Activated CD8-positive, alpha-beta T cell treated with anti-CD3 and anti-CD28 coated beads, Interleukin-2, amount 10 ng/mL, durations not matched to agents 7 days and 5 days (primary cell): ENCODE data around the gene HNRNPLL. TPM values are rescaled to one million over a fixed set of nuclear protein-coding genes. Genes with fewer than 3 reads are reported as not detected.

ENCODE experiments used
- ATAC-seq: fragments of 150-1000 bp; cut with Tn5 transposase; one replicate; pipeline ENCODE4 v1.10.0; 2021; ENCODE audit warnings: moderate library complexity
- CTCF ChIA-PET: fragments of 350-600 bp; sonication (Branson Sonifier 250); formaldehyde crosslinking; loops from one replicate; lab custom pipeline; 2021; ENCODE audit warnings: antibody characterized with exemption; lab: Charles Lee
- POLR2A ChIA-PET: fragments of 350-600 bp; sonication (Branson Sonifier 250); formaldehyde crosslinking; loops from one replicate; lab custom pipeline; 2021; ENCODE audit warnings: antibody characterized with exemption; lab: Charles Lee
- DNase-seq: peaks from one replicate; pipeline ENCODE4 v3.0.0-alpha.2; 2020
- H3K27ac Mint-ChIP-seq: one replicate; pipeline ENCODE4 v1.8.0; 2021; ENCODE audit warnings: mild to moderate bottlenecking, mixed read lengths
- H3K27me3 Mint-ChIP-seq: one replicate; pipeline ENCODE4 v1.8.0; 2021; ENCODE audit warnings: low read depth, mixed read lengths
- H3K36me3 Mint-ChIP-seq: one replicate; pipeline ENCODE4 v1.8.0; 2021; ENCODE audit warnings: low read depth, mixed read lengths
- H3K4me1 Mint-ChIP-seq: one replicate; pipeline ENCODE4 v1.8.0; 2021; ENCODE audit warnings: low read depth, mixed read lengths
- H3K4me3 Mint-ChIP-seq: one replicate; pipeline ENCODE4 v1.8.0; 2021; ENCODE audit warnings: mild to moderate bottlenecking, mixed read lengths
- H3K9me3 Mint-ChIP-seq: one replicate; pipeline ENCODE4 v1.8.0; 2022; ENCODE audit warnings: mixed read lengths; ENCODE audit not compliant: insufficient read depth
- total RNA-seq, 2 experiments: library from RNA; stranded (reverse); gene quantifications; one replicate each; pipeline ENCODE4 v1.2.3, GENCODE V29; 2021

HNRNPLL gene
- total RNA-seq, 2 experiments from 2014 or later = 46.5 to 46.6 TPM

DNA sequence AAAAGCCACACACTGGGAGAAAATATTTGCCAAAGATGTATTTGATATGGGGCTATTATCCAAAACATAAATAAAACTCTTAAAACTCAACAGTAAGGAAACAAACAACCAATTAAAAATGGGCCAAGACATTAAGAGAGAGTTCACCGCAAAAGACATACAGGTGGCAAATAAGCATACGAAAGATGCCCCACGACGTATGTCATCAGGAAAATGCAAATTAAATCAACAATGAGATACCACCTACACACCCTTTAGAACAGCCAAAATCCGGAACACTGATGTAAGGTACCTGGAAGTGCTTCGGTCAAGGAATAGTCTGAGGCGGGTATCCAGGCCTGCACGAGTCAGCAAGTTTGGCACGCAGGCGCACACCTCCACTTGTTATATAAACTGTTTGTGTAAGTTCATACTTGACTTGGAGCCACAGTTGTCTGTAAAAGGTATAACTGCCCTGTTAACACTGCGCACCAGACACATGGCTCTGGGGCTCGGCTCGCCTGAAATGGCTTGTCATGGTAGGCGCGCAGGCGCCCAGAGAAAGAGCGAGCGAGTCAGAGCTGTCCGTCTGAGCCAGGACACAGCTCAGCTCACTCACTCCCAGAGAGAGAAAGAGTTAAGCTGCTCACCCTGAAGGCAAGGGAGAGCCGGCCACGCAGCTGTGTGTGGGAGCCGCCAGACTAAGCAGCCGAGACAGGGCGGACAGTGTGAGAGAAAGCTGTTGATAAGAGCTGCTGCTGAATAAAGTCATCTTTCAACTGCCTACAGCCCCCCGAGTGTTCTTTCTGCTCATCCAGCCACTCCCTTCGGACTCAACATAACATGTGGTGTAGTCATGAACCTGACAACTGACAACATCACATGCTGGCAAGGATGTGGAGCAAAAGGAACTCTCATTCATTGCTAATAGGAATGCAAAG lies 87.3 kb downstream of the HNRNPLL start:
- H3K4me3 Mint-ChIP-seq = no peak overlapping the region
- no peak overlapping the region for H3K27ac Mint-ChIP-seq
- POLR2A ChIA-PET = interaction anchor here (0.6 kb wide), 1 partner anchor 229 kb away, joined by 3 read pairs; no protein-coding TSS in a partner anchor

DNA sequence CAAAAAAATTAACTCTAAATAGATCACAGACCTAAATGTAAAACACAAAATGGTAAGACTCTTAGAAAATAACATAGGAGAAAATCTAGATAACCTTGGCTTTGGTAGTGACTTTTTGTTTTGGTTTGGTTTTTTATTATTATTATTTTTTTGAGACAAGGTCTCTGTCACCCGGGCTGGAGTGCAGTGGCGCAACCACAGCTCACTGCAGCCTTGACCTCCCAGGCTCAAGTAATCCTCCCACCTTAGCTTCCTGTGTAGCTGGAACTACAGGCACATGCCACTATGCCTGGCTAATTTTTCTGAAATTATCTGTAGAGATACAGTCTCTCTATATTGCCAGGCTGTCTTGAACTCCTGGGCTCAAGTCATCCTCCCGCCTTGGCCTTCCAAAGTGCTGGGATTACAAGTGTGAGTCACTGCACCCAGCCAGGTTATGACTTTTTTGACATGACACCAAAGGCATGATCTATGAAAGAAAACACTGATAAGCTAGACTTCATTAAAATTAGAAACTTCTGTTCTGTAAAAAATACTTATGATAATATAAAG lies 88.0 kb downstream of the HNRNPLL start:
- no peak for ATAC-seq
- Mint-ChIP-seq H3K27ac (no peak overlapping the region), H3K27me3 (peaks cover 6% of the 10 kb centered on the region), H3K9me3 (no peaks in the 10 kb centered on the region), H3K4me3 (no peak overlapping the region), H3K36me3 (no peaks in the 10 kb centered on the region), H3K4me1 (no peaks in the 10 kb centered on the region)
- POLR2A ChIA-PET = no interaction called here
- no peak for DNase-seq
- CTCF ChIA-PET = interaction anchor here (0.7 to 4.1 kb wide), 2 partner anchors 14 to 199 kb away, joined by 3 to 24 read pairs; no protein-coding TSS in a partner anchor

More for the DNA sequence above, 87.3 kb downstream of the HNRNPLL start:
- no peak for DNase-seq
- peaks cover 6% of the 10 kb centered on the region for H3K27me3 Mint-ChIP-seq
- no peaks in the 10 kb centered on the region for H3K36me3 Mint-ChIP-seq
- CTCF ChIA-PET = interaction anchor here (0.7 to 4.1 kb wide), 2 partner anchors 13 to 200 kb away, joined by 3 to 24 read pairs; no protein-coding TSS in a partner anchor
- no peak for ATAC-seq
- no peaks in the 10 kb centered on the region for H3K9me3 Mint-ChIP-seq
- no peaks in the 10 kb centered on the region for H3K4me1 Mint-ChIP-seq

DNA sequence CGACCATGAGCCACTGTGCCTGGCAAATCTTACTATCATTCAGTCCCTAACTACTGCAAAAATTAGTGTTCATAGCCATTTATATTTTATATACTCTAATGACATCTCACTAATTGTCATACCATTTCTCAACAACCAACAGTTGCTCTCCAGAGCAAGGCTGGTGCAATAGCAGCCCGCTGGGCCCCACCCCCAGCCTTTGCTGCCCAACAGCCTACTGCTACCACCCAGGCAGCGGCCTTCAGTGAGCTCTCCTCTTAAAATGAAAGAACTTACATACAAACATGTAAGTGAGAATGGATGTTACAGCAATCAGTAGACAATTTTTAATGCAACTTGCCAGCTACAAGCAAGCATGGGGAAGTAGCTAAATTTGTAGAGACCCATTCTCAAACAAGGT lies 90.5 kb downstream of the HNRNPLL start:
- Mint-ChIP-seq H3K9me3 (no peaks in the 10 kb centered on the region), H3K4me1 (peaks cover 5% of the 10 kb centered on the region), H3K36me3 (no peaks in the 10 kb centered on the region), H3K27ac (no peak overlapping the region), H3K27me3 (peaks cover 7% of the 10 kb centered on the region), H3K4me3 (no peak overlapping the region)
- CTCF ChIA-PET = interaction anchor here (1.7 to 4.1 kb wide), 2 partner anchors 138 to 197 kb away, joined by 3 to 24 read pairs; no protein-coding TSS in a partner anchor
- DNase-seq (no peak), ATAC-seq (no peak)
- POLR2A ChIA-PET = no interaction called here

Other genes with a start within 250 kb of the HNRNPLL start
- gene ATL2, start 225.7 kb downstream of the HNRNPLL start, total RNA-seq = 10 to 100 TPM; 50.5 to 58.7 TPM
- gene GALM, start 63.2 kb upstream of the HNRNPLL start, total RNA-seq = 10 to 100 TPM; 27.6 TPM
- gene SRSF7, start 148.4 kb upstream of the HNRNPLL start, total RNA-seq = 100 to 1,000 TPM; 348 to 356 TPM
- 10 to 100 TPM; 20.6 to 21.0 TPM for gene GEMIN6, start 175.3 kb upstream of the HNRNPLL start, total RNA-seq